ENCODE measurements around the gene OR5AN1. TPM values are rescaled to one million over a fixed set of nuclear protein-coding genes. Genes with fewer than 3 reads are reported as not detected.

The OR5AN1 gene
- total and polyA plus RNA-seq, 10 of the 15 experiments (the other 5 are each of a cell fraction or from before 2014, with no cell fraction given), result not detected

- no peaks in the 10 kb centered on the region for H3K27me3 ChIP-seq (replicated peaks in 1 of 2; ENCODE audit: control insufficient read depth in 2 of 2, insufficient read depth in 2 of 2, low read length in 1 of 2)
Measured at GRCh38 chr11:59418156-59418555, 59.5 kb downstream of the OR5AN1 start.

More at GRCh38 chr11:59418156-59418555, 59.5 kb downstream of the OR5AN1 start:
- no peak overlapping the region for H3K27ac ChIP-seq (ENCODE audit: control insufficient read depth, insufficient read depth)
- H3K9ac ChIP-seq (ENCODE audit: control insufficient read depth, insufficient read depth, low read length), result no peak overlapping the region
- no TSS peak for BruUV-seq (replicated peaks)
- ChIA-PET POLR2A (no interaction called here), CTCF (interaction anchor here (1.9 to 2.7 kb wide), 2 partner anchors 12 to 14 kb away, joined by 5 to 16 read pairs; no protein-coding TSS in a partner anchor), RAD21 (ENCODE audit: unreplicated experiment) (interaction anchor here (1.3 to 2.0 kb wide), 2 partner anchors 11 to 247 kb away, joined by 3 to 10 read pairs; no protein-coding TSS in a partner anchor), SMC1A (ENCODE audit: uncharacterized antibody, unreplicated experiment) (interaction anchor here (1.5 to 1.8 kb wide), 2 partner anchors 11 to 19 kb away, joined by 4 to 8 read pairs; no protein-coding TSS in a partner anchor)
- ATAC-seq (no peak), DNase-seq (ENCODE audit: low read depth, low spot score) (no peak), FAIRE-seq (no peak)
- H4K20me1 ChIP-seq (ENCODE audit: control insufficient read depth, insufficient read depth), result no peaks in the 10 kb centered on the region
- H2AFZ ChIP-seq (ENCODE audit: control insufficient read depth, low read depth, low read length), result no peak overlapping the region
- intact Hi-C loops (cut with micrococcal nuclease; ENCODE audit: unreplicated experiment) (no loop called here), in situ Hi-C loops (cut with MboI) (no loop called here)
- H3K36me3 ChIP-seq (ENCODE audit: control insufficient read depth in 2 of 2, insufficient read depth in 2 of 2, low read length in 1 of 2), result no peaks in the 10 kb centered on the region
- H3K4me1 ChIP-seq (ENCODE audit: control insufficient read depth, insufficient read depth, low read length), result no peaks in the 10 kb centered on the region
- no peaks in the 10 kb centered on the region; the same call in 2 of the 3 replicates for H3K9me3 ChIP-seq (replicated peaks; ENCODE audit: control insufficient read depth, insufficient read depth, low read length)
- H3K79me2 ChIP-seq (ENCODE audit: control insufficient read depth, insufficient read depth, low read length), result no peaks in the 10 kb centered on the region
- H3K4me2 ChIP-seq (ENCODE audit: control insufficient read depth, insufficient read depth), result no peak overlapping the region
- WGBS (ENCODE audit: insufficient coverage, insufficient replicate concordance, low lambda C conversion rate, missing lambda C conversion rate), result 21% methylated on average over 2 of the region's 2 CpGs
- no peak overlapping the region for H3K4me3 ChIP-seq
- no peak for TF ChIP-seq BMI1 (IDR thresholded peaks at IDR 0.05; ENCODE audit: borderline replicate concordance)
- TF ChIP-seq BHLHE40 (IDR thresholded peaks at IDR 0.05; ENCODE audit: borderline replicate concordance in 1 of 2, low read depth in 2 of 2, low read length in 1 of 2), result no peak
- no peak for TF ChIP-seq MTA2 (IDR thresholded peaks at IDR 0.05; ENCODE audit: low read depth)
- TF ChIP-seq ASH2L (IDR thresholded peaks at IDR 0.05; ENCODE audit: borderline replicate concordance, low read depth), result no peak
- TF ChIP-seq SIX5 (IDR thresholded peaks at IDR 0.05; ENCODE audit: low read depth, low read length, severe bottlenecking), result no peak
- TF ChIP-seq RAD21 (IDR thresholded peaks at IDR 0.05; ENCODE audit: insufficient read depth, low read depth, low read length), result no peak
- no peak for TF ChIP-seq NRF1 (conservative IDR thresholded peaks at IDR 0.05; ENCODE audit: low read depth, low read length)
- TF ChIP-seq BRCA1 (IDR thresholded peaks at IDR 0.05; ENCODE audit: low read depth, low read length), result no peak
- TF ChIP-seq NR2C1 (IDR thresholded peaks at IDR 0.05), result no peak
- TF ChIP-seq ELK1 (IDR thresholded peaks at IDR 0.05; ENCODE audit: low read depth, low read length), result no peak
- no peak for TF ChIP-seq PBX3 (IDR thresholded peaks at IDR 0.05; ENCODE audit: insufficient replicate concordance, low read depth, low read length)
- no peak for TF ChIP-seq HDAC2 (IDR thresholded peaks at IDR 0.05)
- TF ChIP-seq BCLAF1 (IDR thresholded peaks at IDR 0.05), result no peak
- no peak for TF ChIP-seq JUNB (IDR thresholded peaks at IDR 0.05)
- TF ChIP-seq SIN3A (IDR thresholded peaks at IDR 0.05; ENCODE audit: low read depth, low read length), result no peak
- TF ChIP-seq SRF (IDR thresholded peaks at IDR 0.05; ENCODE audit: low read depth in 2 of 2, low read length in 2 of 2), result no peak
- TF ChIP-seq ATF7 (IDR thresholded peaks at IDR 0.05; ENCODE audit: low read depth), result no peak
